CD4-positive, alpha-beta T cell treated with Interleukin-4 for 1 hour (primary cell): ENCODE data around the gene DSP.

Source experiments
- DNase-seq, 2 donors: peaks; one replicate each; pipeline ENCODE4 v3.0.0-alpha.2; 2020 to 2022

DSP gene

DNA sequence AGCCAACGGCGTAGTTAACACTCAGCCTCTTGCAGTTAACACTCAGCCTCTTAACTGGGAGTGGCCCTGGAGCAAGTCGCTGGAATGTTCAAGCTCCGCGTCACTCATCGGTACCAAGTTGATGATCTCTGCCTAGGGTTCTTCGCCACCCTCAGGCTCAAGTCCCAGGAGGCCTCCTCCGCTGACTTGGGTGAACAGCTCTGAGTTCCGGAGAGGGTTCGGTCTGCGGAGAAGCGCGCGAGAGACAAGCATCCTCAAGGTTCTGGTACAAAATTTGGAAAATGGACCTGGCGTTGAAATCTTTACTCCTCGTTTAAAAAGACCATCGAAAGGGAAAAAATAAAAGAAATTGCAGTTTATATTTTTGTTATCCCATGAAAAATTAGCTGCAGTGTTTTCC is 876 bp upstream of the DSP start:
- DNase-seq = no peak

GRCh38 chr6:7542065-7542873 is 798 bp downstream of the DSP start:
- DNase-seq = no peak

- DNase-seq = no peak
Measured at GRCh38 chr6:7542874-7543624, 1.6 kb downstream of the DSP start.

- no peak for DNase-seq
Measured at GRCh38 chr6:7543789-7544424, 2.4 kb downstream of the DSP start.

GRCh38 chr6:7544597-7544996 is 3.1 kb downstream of the DSP start:
- no peak for DNase-seq

DNA sequence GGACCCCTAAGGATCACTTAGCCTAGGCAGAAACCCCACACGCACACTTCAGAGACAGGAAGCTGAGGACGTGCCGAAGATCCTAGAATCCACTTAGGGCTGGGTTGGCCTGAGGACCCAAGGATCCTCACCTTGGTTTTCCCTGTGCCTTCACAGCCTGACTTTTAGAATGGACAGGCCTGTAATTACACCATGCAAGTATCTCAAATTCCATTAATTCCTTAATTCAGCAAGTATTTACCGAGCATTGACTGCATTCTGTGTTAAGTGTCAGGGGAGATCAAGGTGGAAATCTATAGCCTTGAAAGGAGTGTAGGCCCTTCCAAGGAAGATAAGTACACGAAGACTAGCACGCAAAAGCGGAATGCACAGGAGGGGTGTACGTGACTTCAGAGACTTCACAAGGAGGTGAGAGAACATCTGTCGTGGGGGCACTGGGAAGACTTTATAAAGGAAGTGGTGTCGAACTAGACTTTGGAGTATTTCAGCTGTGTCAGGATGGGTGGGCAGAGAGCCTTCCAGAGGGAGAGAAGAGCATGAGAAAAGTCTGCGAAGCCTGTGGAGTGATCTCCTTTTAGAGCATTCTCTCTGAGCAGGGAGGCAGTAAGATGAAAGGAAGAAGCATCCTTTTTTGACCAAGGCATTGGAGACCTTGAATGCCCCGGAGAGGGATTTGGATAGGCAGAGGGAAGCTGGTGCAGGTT is 4.0 kb downstream of the DSP start:
- DNase-seq = no peak

DNA sequence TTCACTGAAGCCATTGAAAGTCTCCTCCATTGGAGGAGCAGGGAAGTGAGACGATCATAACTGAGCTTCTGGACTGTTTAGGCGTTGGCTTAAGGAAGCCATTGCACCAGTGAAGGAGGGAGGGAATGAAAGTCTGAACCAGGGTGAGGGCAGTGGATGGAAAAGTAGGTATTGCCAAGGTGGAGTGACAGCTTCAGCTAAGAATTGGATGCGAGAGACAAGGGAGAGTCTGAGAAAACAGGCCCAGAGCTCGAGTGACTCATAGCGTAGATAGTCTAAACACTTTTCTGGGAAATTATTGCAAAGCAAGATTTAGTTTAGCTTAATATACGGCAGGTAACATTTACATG is 4.5 kb downstream of the DSP start:
- DNase-seq = no peak

- DNase-seq = no peak
Measured at GRCh38 chr6:7546383-7546782, 4.9 kb downstream of the DSP start.

DNA sequence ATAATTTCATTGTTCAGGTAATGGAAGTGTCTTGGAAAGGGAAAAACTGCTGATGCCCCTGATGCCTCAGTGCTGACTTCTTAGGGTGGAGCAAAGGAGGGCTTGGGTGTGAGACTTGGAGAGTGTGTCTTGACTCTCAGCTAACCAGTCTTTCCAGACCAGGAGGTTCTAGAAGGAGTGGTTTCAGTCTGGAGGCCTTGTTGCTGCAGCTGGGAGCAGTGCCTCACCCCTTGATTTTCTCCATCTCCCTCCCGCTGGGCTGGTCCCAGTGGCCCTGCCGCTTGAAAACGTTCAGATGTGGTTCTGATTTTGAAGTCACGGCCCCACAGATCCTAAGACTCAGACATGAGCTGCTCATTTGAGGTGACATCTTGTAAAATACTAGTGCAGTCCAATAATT is 5.4 kb downstream of the DSP start:
- DNase-seq = no peak

- no peak for DNase-seq
Measured at GRCh38 chr6:7547315-7547714, 5.8 kb downstream of the DSP start.

DNA sequence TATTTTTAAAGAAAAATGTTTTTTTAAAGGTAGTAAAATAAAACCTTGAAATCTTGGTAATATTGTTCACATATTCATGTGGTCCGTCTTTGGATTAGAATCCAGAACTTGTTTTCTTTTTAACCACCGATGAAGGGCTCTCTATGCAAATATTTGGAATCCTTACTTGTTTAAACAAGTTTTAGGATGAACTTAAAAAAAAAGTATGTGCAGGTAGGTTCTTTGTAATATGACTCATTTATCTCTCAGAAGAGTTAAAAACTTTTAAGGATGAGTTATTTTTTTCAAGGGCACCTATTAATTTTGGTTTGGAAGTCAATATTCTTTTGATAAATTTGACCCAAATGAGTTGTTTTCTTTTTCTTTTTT is 8.9 kb downstream of the DSP start:
- no peak for DNase-seq

- DNase-seq = no peak
Measured at GRCh38 chr6:7554533-7555275, 13.2 kb downstream of the DSP start.

- DNase-seq = no peak
Measured at GRCh38 chr6:7555671-7556070, 14.2 kb downstream of the DSP start.

- DNase-seq = no peak
Measured at GRCh38 chr6:7556394-7557106, 15.1 kb downstream of the DSP start.

DNA sequence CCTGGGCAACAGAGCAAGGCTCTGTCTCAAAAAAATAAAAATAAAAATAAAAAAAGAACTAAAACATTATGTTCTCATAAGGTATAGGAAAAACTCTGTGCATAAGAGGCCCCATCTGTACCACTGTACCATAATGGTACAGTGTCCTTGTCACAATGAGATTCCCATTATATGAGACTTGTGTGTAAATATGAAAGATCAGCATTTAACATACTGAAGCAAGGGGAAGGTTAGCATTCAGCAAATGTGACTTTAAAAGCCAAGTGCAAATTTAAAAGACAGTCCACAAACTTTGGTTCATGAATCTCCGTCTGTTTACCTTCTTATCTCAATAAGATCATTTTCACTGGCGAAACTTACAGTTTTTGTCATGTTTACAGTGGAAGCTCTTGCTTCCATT is 16.2 kb downstream of the DSP start:
- DNase-seq = no peak

- no peak for DNase-seq
Measured at GRCh38 chr6:7558781-7559180, 17.3 kb downstream of the DSP start.

DNA sequence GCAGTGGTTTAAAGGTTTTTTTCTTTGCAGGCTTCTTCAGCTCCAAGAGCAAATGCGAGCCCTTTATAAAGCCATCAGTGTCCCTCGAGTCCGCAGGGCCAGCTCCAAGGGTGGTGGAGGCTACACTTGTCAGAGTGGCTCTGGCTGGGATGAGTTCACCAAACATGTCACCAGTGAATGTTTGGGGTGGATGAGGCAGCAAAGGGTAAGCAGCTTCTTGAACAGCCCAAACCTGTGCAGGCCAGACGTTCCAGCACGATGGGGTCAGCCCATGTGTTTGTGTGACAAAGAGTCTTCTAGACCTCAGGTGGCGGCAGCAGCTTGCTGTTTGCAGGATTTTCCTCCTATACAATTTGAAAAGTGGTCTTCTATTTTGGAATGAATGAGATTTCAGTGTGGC is 17.7 kb downstream of the DSP start:
- no peak for DNase-seq

- DNase-seq = no peak
Measured at GRCh38 chr6:7559651-7560385, 18.3 kb downstream of the DSP start.

- no peak for DNase-seq
Measured at GRCh38 chr6:7561153-7561964, 19.9 kb downstream of the DSP start.

- no peak for DNase-seq
Measured at GRCh38 chr6:7562769-7563168, 21.3 kb downstream of the DSP start.
